Stimulated activated CD4-positive, alpha-beta T cell treated with anti-CD3 and anti-CD28 coated beads, Interleukin-4, amount 100 ng/mL, for 48 hours (primary cell): Measurements from ENCODE around the gene FAM43A.

Experiments used
- DNase-seq, 2 donors: peaks; one replicate each; pipeline ENCODE4 v3.0.0-alpha.2; 2020; ENCODE audit warnings: low read depth in 2 of 2

FAM43A gene

DNA sequence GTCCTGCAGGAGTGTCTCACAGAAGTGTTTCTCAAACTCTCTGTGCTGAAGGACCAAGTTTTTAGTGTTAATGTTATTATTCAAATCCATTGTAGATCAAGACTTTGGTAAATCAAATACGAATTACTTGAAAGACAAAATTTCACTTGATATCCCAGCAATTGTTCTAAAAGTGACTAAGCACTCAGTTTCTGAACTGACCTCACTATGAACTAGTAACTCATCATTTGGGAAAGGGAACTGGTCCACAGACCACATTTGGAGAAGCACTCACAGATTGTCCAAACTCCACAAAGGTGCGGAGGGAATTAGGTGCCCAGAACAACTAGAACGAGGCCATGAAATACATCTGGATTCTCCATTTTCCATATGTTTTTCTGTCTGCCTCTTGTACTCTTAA is 25.6 kb downstream of the FAM43A start:
- no peak for DNase-seq

DNA sequence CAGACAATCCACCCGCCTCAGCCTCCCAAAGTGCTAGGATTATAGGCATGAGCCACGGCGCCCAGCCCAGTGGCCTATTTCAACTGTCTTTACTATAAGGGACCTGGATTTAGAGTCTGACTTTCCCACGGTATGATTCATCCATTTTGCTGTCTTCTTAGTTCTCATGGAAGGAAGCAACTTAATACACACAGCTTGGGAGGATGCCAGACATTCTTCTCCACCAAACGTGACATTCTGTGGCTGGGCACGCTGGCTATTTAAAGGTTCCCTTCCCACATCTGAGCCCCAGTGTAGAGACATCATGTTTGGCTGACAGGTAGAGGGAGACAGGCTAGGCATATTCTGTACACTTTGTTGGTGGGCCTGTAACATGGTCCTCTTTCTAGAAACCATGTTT is 26.2 kb downstream of the FAM43A start:
- DNase-seq: no peak

DNA sequence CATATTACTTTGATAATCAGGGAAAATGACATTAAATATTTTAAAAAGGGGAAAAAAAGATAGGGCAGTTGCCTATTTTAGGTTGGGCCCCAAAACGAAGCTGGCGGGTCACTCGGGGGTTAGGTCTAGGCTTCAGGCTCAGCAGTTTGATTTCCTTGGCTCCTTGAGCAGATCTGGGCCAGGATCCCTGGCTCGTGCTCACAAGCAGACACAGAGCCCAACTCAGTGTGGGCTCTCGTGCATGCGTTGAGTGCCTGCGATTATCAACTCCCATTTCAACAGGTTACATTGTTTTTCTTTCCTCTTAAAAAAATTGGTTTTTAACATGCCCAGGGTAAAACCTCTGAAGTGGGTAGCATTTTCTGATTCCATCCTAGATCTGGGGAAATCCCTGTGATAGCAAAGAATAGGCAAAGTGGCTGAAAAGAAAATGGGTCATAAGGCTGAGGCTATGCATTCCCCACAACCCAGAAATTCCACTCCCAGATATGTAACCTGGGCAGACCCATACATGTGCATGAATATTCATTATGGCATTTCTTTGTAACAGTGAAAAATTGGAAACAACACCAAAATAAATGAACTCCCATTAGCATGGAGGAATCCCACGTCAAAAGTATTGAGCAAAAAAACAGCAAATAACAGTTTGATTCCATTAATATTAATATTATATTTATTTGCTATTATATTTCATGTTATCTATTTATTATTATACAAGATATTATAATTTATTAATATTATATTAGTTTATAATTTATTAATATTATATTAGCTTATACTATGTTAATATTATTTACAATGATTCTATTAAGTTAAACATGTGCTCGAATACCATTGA is 27.8 kb downstream of the FAM43A start:
- no peak for DNase-seq

DNA sequence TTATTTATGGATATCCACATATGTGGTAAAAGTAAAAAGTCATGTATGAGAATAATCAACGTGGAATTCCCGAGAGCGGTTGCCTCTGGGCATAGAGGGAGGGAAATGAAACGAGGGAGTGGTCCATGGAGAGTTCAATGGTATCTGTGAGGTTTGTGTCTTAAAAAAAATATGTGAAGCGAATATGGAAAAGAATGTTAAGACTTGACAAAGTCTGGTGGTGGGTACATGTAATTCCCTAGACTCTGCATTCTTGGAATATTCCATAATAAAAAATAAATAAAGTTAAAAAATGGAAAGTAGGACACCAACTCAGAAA is 28.4 kb downstream of the FAM43A start:
- no peak for DNase-seq

DNA sequence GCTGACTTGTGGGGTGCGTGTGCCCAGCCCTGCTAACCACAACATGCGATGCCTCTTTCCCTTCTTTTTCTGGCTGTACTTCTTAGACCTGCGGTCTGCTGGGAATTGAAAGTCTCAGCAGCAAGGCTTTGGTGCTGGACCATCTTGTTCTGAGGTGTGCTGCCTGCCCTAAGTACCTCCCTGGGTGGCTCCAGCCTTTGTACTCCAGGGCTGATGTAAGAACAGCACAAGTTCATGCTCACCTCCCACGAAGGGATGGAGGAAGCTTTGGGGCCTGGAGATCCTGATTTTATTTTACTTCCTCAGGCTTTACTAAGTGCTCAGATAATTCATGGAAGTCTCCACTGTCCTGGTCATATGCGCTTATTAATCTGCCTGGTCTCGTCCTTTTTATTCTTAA is 28.9 kb downstream of the FAM43A start:
- no peak for DNase-seq

DNA sequence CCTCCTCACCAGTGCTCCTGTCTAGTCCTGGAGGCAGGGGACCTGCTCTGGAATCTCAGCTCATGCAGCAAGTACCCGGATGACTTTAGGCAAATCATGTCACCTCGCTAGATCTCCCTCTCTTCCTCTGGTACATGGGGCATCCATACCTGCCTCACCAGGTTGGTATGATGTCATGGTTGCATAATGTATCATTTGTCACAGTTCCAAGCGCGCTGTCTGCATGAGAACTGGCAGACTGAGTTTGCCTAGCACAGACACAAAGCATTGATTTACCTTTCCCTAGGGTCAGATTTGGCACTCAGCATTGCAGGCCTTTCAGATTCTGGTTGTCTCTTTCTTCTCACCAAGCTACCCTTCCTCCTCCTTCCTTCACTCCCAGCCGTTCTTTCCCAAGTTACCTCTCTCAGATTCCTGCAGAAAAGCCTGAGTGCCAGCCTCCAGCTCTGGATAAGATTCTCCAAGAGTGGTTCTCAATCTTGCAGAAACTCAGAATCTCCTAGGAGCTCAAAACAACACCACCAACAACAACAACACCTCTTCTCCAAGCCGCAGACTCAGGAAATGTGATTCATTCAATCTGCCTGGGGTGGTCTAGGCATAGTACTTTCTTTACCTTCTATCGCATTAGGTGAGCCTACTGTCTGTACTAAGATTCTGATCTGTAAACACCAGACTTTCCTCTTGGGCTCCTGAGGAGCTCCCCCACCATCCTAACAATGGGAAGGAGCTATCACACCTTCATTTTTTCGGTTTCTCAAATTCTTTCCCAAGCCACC is 29.5 kb downstream of the FAM43A start:
- no peak for DNase-seq

DNA sequence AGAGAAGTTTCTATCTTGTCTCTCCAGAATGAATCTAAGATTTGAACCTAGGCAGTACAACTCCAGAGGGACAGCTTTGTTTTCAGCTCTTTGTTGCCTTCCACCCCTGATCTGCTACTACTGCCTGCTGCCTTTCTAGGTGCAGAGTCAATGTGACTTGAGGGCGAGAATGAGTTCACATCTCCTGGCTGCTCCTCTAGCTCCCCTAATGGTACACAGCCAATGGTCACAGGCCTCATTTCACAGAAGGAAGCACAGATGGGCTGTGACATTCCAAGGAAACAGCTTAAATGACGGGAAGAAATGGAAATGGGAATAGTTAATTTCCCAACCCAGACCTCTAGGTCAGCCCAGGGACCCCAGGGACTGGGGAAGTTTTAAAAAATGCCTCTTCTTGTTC is 32.4 kb downstream of the FAM43A start:
- no peak for DNase-seq

DNA sequence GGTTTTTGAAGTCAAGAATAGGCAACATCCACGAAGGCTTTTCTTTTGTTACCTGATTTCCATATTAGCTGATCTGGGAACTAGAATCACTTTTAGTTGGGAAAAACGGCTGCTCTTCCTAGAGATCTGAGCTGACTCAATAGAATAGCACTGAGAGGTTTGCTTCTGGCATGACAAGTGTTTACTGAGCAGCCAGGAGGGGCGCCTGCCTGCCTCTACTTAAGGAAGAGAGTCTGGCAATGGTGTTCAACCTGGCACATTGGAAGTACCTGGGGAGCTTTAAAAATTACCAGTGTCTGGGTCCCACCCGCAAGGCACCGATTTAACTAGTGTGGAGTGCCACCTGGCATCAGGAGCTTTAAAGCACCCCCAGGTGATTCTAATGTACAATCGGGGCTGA is 34.4 kb downstream of the FAM43A start:
- no peak for DNase-seq

DNA sequence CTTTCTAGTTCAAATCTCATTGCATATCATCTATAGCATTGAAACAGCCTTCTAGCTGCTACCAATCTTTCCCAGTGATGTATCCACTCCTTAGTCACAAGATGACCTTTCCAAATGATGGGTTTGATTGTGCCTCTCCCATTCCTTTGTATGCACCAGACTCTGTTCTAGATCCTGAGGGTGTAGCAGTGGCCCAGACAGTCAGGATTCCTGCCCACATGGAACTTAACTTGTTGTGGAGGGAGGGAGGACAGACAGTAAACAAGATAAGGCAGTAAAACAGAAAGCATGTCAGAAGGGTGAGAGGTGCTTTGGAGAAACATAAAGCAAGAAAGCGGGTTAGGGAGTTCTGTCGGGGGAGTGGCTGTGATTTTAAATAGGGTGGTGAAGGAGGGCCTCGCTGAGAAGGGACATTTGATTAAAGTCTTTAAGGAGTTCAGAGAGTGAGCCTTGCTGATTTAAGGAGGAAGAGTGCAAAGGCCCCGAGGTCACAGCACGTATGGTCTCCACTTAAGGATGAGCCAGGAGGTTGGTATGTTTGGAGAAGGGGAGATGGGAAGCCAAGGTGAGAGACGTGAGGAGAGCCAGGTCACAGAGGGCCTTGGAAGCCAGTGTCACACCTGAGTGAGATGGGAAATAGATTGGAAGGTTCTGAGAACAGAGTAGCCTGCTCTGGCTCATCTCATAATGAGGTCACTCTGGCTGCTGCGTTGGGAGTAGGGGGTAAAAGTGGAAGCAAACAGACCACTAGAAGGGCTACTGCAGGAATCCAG is 38.3 kb downstream of the FAM43A start:
- no peak for DNase-seq

DNA sequence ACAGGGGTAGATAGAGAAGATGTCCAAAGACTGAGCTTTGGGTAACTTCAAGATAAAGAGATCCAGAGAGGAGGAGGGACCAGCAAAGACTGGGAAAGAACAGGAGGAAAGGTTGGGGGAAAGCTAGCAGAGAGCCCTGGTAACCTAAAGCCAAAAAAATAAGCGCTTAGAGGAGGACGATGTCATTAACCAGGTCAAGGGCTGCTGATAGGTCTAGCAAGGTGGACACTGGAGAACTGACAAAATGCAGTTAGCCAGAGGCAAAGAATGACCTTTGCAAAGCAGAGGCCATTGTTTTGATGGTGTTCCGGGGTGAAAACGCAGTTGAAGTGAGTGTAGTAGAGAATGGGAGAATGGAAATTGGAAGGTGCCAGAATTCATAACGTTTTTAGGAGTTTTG is 39.7 kb downstream of the FAM43A start:
- no peak for DNase-seq

DNA sequence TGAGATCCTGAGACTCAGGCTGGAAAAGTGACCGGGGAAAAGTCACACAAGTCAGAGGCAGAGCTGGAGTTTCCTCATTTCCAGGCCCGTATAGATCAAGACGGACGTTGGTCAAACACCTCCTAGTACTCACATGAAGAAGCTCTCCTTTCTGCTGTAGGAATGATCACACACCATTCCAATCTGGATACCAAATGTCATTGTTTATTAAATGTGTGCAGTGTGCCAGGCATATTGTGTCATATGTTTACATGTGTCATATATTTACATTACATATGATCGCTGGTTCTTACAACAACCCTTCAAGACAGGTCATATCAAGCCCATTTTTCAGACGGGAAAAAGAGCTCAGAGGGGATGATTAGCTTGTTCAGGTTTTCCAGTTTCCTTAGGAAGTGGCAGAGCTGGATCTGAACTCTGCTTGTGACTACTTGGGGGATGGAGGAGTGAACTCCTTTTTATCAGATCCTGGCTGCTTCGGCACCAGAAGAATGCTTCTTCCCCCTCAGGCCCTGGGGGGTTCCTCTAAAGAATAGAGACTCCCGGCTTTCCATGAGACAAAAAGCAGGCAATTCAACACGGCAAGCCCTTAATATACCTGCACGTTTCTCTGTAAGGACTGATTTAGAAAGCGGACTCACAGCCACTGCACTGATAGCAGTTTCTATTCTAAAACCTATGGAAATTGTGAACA is 41.9 kb downstream of the FAM43A start:
- DNase-seq: no peak

DNA sequence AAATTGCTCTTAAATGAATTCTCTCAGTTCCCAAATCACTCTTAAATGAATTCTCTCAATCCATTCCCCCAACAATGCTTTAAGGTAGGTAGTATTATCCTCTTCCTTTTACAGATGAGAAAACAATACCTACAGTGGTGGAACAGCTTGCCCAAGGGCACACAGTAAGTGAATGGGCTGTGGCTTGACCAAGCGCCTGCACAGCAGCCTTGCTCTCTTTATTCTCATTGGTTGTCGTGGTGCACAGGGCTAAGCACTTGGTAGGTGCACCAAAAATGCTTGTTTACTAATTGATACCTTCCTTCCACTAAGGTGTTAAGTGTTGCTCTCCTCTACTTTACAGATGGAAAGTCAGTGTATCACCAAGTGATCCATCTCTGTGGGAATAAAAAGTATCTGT is 43.3 kb downstream of the FAM43A start:
- DNase-seq: no peak

DNA sequence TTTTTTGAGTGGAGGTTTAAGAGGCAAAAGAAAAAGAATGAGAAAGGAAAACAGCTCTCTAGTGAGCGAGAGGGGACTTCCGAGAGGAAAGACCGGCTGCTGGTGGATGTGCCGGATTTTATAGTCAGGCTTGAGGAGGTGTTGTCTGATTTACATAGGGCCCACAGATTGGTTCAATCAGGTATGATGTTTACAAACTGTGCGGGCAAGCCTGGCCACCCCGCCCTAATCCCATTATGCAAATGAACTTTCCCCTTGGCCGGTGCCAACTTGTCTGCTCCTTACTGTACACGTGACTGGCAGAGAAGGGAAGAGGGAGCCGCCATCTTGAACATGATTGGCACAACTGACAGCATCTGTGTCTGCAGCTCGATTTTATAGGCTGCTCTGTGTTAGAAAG is 44.7 kb downstream of the FAM43A start:
- DNase-seq: no peak

DNA sequence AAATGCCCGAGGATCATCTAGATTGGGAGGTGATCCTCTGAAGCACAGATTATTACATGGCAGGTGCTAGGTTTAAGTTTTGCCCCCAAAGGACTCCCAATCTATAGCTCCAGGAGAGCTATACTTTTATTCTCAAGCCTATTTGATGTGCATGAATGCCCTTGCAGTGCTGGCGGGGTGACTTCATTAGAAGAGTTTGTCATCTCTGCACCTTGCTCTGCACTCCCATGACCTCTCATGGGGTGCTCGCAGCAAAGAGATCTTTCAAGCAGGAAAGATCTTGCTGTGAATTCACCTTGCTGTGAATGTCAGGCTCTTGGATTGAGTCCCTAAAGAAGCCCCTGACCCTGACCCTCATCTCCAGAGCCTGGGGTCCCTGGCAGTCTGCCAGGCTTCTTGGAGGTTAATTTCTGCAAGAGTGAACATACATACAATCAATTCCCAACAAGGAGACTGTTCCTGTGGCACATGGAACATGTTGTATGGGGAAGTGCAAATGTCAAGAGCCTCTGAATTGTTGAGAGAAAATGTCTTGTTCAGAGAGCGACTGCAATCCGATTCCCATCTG is 45.9 kb downstream of the FAM43A start:
- no peak for DNase-seq

DNA sequence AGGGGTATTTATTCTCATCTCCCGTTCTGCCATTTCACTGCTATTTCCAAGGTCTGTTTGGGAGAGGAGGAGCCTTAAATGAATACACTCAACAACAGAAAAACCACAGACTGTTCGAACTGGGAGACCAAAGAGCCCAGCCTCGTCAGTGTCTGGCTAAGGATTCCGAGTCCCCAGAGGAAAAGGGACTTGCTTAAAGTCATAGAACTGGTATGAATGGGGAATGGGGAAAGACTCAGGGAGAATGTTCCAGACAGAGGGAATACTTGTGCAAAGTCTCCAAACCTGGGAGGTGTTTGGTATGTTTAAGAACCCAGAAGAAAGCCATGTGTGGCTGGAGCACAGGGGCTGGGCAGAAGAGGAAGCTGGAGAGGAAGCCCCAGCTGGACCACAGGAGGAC is 46.9 kb downstream of the FAM43A start:
- DNase-seq: no peak

DNA sequence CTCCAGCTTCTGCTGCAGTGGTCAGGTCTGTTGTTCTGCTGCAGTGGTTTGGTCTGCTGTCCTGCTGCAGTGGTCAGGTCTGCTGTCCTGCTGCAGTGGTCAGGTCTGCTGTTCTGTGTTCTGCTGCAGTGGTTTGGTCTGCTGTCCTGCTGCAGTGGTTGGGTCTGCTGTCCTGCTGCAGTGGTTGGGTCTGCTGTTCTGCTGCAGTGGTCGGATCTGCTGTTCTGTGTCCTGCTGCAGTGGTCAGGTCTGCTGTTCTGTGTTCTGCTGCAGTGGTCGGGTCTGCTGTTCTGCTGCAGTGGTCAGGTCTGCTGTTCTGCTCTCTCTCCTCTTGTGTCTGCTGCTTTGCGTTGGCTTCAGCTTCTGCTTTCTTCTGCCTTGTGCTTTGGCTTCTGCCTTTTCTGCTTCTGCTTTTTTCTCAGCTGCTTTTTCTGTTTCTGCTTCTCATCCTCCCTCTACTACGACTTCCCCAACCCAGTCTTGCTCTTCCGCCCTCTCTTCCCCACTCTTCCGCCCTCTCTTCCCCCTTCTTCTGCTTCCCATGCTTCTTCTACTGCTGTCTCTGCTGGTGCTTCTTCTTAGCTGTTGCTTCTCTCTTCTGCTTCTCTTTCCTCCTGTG is 50.7 kb downstream of the FAM43A start:
- DNase-seq: no peak

DNA sequence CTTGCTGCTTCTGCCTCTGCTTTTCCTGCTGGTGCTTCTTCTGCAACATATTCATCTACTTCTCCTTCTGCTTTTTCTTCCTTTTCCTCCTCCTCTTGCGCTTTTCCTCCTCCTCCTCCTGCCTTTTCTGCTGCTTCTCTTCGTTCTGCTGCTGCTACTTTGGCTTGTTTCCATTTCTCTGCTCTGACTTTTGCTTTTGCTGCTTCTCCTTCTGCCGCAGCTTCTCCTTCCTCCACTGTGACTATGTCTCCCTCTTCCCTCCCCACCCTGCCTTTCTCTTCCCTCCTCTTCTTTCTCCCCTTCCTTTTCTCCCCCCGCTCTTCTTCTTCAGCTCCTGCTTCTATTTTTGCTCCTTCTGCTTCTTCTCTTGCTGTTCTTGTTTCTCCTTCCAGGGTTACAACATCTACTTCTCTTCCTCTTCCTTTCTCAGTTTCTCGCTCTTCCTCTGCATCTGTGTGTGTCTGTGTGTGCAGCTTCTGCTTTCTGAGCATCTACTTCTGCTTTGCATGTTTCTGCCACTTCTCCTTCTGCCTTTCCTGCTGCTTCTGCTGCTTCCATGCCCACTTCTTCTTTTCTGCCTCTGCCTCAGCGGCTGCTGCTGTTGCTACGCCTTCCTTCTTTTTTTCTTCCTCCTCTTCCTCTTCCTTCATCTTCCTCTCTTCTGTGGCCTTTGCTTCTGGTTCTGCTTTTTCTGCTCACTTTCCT is 51.4 kb downstream of the FAM43A start:
- DNase-seq: no peak
